ENCODE data around the gene GNA14.

GRCh38 chr9:77544546-77544945 is 103.6 kb downstream of the GNA14 start:
- no peak for TF ChIP-seq GATA3 (IDR thresholded peaks at IDR 0.05; ENCODE audit: low read depth, low read length)
- no peak for TF ChIP-seq GATA2 (IDR thresholded peaks at IDR 0.05; ENCODE audit: low read depth, low read length)

All from SH-SY5Y (cell line).